Measurements from ENCODE around the gene UBE3B. TPM values are rescaled to one million over a fixed set of nuclear protein-coding genes. Genes with fewer than 3 reads are reported as not detected.

The UBE3B gene
- total RNA-seq, 1 donor from 2014 or later = 34.4 TPM

GRCh38 chr12:109545826-109546225, 68.4 kb downstream of the UBE3B start:
- no peak for DNase-seq (ENCODE audit: low read depth)
- H3K4me1 Mint-ChIP-seq (ENCODE audit: low read depth, unreplicated experiment) = peaks cover 13% of the 10 kb centered on the region
- Histone ChIP-seq H3K36me3 (ENCODE audit: insufficient read depth, low read length) (no peaks in the 10 kb centered on the region), H2AFZ (ENCODE audit: low read depth, low read length) (no peak overlapping the region), H3K9me3 (ENCODE audit: insufficient read depth, low read depth, low read length) (no peaks in the 10 kb centered on the region), H3K9ac (ENCODE audit: low read length) (no peak overlapping the region), H3K27ac (ENCODE audit: low read depth, low read length) (no peak overlapping the region), H3K4me3 (ENCODE audit: insufficient read depth, low read depth, low read length) (no peak overlapping the region), H3K4me1 (ENCODE audit: insufficient read depth, low read length) (peaks cover 19% of the 10 kb centered on the region), H3K4me2 (ENCODE audit: low read length) (no peak overlapping the region), H4K20me1 (ENCODE audit: insufficient read depth, low read length) (no peaks in the 10 kb centered on the region), H3K79me2 (ENCODE audit: insufficient read depth, low read length) (no peaks in the 10 kb centered on the region), H3K27me3 (ENCODE audit: insufficient read depth, low read length) (peaks cover 4% of the 10 kb centered on the region)
- no peak for FAIRE-seq
- TF ChIP-seq CTCF (IDR thresholded peaks at IDR 0.05; ENCODE audit: insufficient read depth, low read depth, low read length) (no peak), EZH2 (IDR thresholded peaks at IDR 0.05; ENCODE audit: insufficient read depth, low read length) (no peak)
- peaks cover 32% of the 10 kb centered on the region for H3K27me3 Mint-ChIP-seq (ENCODE audit: low read depth, unreplicated experiment)
- no peak overlapping the region for H3K4me3 Mint-ChIP-seq (ENCODE audit: unreplicated experiment)
- H3K36me3 Mint-ChIP-seq (ENCODE audit: low read depth, unreplicated experiment) = peaks cover 4% of the 10 kb centered on the region
- no peak overlapping the region for H3K27ac Mint-ChIP-seq (ENCODE audit: unreplicated experiment)
- no peaks in the 10 kb centered on the region for H3K9me3 Mint-ChIP-seq (ENCODE audit: unreplicated experiment)

- peaks cover 9% of the 10 kb centered on the region for H3K4me1 Mint-ChIP-seq (ENCODE audit: low read depth, unreplicated experiment)
- FAIRE-seq (no peak), DNase-seq (ENCODE audit: low read depth) (no peak)
- no peak for TF ChIP-seq CTCF (IDR thresholded peaks at IDR 0.05; ENCODE audit: insufficient read depth, low read depth, low read length)
- no peak for TF ChIP-seq EZH2 (IDR thresholded peaks at IDR 0.05; ENCODE audit: insufficient read depth, low read length)
- Histone ChIP-seq H2AFZ (ENCODE audit: low read depth, low read length) (no peak overlapping the region), H3K4me2 (ENCODE audit: low read length) (no peak overlapping the region), H4K20me1 (ENCODE audit: insufficient read depth, low read length) (no peaks in the 10 kb centered on the region), H3K79me2 (ENCODE audit: insufficient read depth, low read length) (no peaks in the 10 kb centered on the region), H3K27ac (ENCODE audit: low read depth, low read length) (no peak overlapping the region), H3K9me3 (ENCODE audit: insufficient read depth, low read depth, low read length) (no peaks in the 10 kb centered on the region), H3K27me3 (ENCODE audit: insufficient read depth, low read length) (peaks cover 4% of the 10 kb centered on the region), H3K36me3 (ENCODE audit: insufficient read depth, low read length) (no peaks in the 10 kb centered on the region), H3K4me3 (ENCODE audit: insufficient read depth, low read depth, low read length) (no peak overlapping the region), H3K9ac (ENCODE audit: low read length) (no peak overlapping the region), H3K4me1 (ENCODE audit: insufficient read depth, low read length) (peaks cover 10% of the 10 kb centered on the region)
- H3K27me3 Mint-ChIP-seq (ENCODE audit: low read depth, unreplicated experiment) = peaks cover 32% of the 10 kb centered on the region
- H3K9me3 Mint-ChIP-seq (ENCODE audit: unreplicated experiment) = no peaks in the 10 kb centered on the region
- peak overlapping the region; percentile 31 for H3K27ac Mint-ChIP-seq (ENCODE audit: unreplicated experiment)
- H3K36me3 Mint-ChIP-seq (ENCODE audit: low read depth, unreplicated experiment) = no peaks in the 10 kb centered on the region
- no peak overlapping the region for H3K4me3 Mint-ChIP-seq (ENCODE audit: unreplicated experiment)
These were observed 69.9 kb downstream of the UBE3B start for GRCh38 chr12:109547286-109547685.

GRCh38 chr12:109548258-109548657, 70.8 kb downstream of the UBE3B start:
- FAIRE-seq (no peak), DNase-seq (ENCODE audit: low read depth) (no peak)
- H3K9me3 Mint-ChIP-seq (ENCODE audit: unreplicated experiment) = no peaks in the 10 kb centered on the region
- no peaks in the 10 kb centered on the region for H3K9me3 ChIP-seq (ENCODE audit: insufficient read depth, low read depth, low read length)
- no peak overlapping the region for H3K27ac ChIP-seq (ENCODE audit: low read depth, low read length)
- peaks cover 10% of the 10 kb centered on the region for H3K4me1 ChIP-seq (ENCODE audit: insufficient read depth, low read length)
- H3K27me3 ChIP-seq (ENCODE audit: insufficient read depth, low read length) = peaks cover 4% of the 10 kb centered on the region
- H3K36me3 ChIP-seq (ENCODE audit: insufficient read depth, low read length) = no peaks in the 10 kb centered on the region
- no peak for TF ChIP-seq CTCF (IDR thresholded peaks at IDR 0.05; ENCODE audit: insufficient read depth, low read depth, low read length)
- peaks cover 40% of the 10 kb centered on the region for H3K27me3 Mint-ChIP-seq (ENCODE audit: low read depth, unreplicated experiment)
- no peaks in the 10 kb centered on the region for H4K20me1 ChIP-seq (ENCODE audit: insufficient read depth, low read length)
- H3K27ac Mint-ChIP-seq (ENCODE audit: unreplicated experiment) = no peak overlapping the region
- H3K4me1 Mint-ChIP-seq (ENCODE audit: low read depth, unreplicated experiment) = peaks cover 3% of the 10 kb centered on the region
- no peak overlapping the region for H3K4me2 ChIP-seq (ENCODE audit: low read length)
- no peaks in the 10 kb centered on the region for H3K79me2 ChIP-seq (ENCODE audit: insufficient read depth, low read length)
- H3K4me3 Mint-ChIP-seq (ENCODE audit: unreplicated experiment) = no peak overlapping the region
- no peaks in the 10 kb centered on the region for H3K36me3 Mint-ChIP-seq (ENCODE audit: low read depth, unreplicated experiment)
- H3K9ac ChIP-seq (ENCODE audit: low read length) = no peak overlapping the region
- H3K4me3 ChIP-seq (ENCODE audit: insufficient read depth, low read depth, low read length) = no peak overlapping the region
- no peak overlapping the region for H2AFZ ChIP-seq (ENCODE audit: low read depth, low read length)
